IMR-90 (cell line): ENCODE results near the gene TMEM256. TPM values are rescaled to one million over a fixed set of nuclear protein-coding genes. Genes with fewer than 3 reads are reported as not detected.

Experiments
- ATAC-seq: fragments of 200-7000 bp; cut with Tn5 transposase; 2 replicates; pipeline ENCODE4 v1.9.1; 2020; ENCODE audit warnings: low read depth, mild to moderate bottlenecking, moderate library complexity
- BruUV-seq: library from RNA; stranded (reverse); fragments of 400-500 nt; replicated peaks from 2 replicates; lab custom pipeline; 2021; lab: Mats Ljungman, UMichigan
- CTCF ChIA-PET: fragments of 300-600 bp; formaldehyde crosslinking; extraction: SDS; loops from one replicate; lab custom pipeline; 2021; ENCODE audit warnings: antibody characterized with exemption; lab: Yijun Ruan, JAX
- POLR2A ChIA-PET: fragments of 300-600 bp; sonication (Branson Sonifier 250); formaldehyde crosslinking; loops from one replicate; lab custom pipeline; 2022; ENCODE audit warnings: antibody characterized with exemption; ENCODE audit not compliant: unreplicated experiment; lab: Charles Lee
- DNase-seq: peaks from one replicate; pipeline ENCODE4 v3.0.0; 2013
- H2AFZ ChIP-seq: replicated peaks from 2 replicates; pipeline ENCODE3; 2013; ENCODE audit warnings: low read length, mild to moderate bottlenecking; ENCODE audit not compliant: poor library complexity
- H2AK5ac ChIP-seq: 2 replicates; pipeline ENCODE4 v1.6.1; 2013; ENCODE audit warnings: low read depth, low read length, inconsistent platforms
- H2AK9ac ChIP-seq: replicated peaks from 2 replicates; pipeline ENCODE3; 2013; ENCODE audit warnings: mild to moderate bottlenecking, low read depth, low read length, moderate library complexity; ENCODE audit not compliant: poor library complexity
- H2BK120ac ChIP-seq: 2 replicates; pipeline ENCODE4 v1.6.1; 2013; ENCODE audit warnings: low read depth, low read length, inconsistent platforms
- H2BK15ac ChIP-seq: 3 replicates; pipeline ENCODE4 v1.6.1; 2013; ENCODE audit warnings: low read depth, low read length, inconsistent platforms
- H2BK20ac ChIP-seq: 2 replicates; pipeline ENCODE4 v1.6.1; 2013; ENCODE audit warnings: low read depth, mild to moderate bottlenecking, inconsistent platforms, low read length, moderate library complexity
- H2BK5ac ChIP-seq: 2 replicates; pipeline ENCODE4 v1.6.1; 2013; ENCODE audit warnings: mild to moderate bottlenecking, low read depth, low read length, inconsistent platforms; ENCODE audit not compliant: poor library complexity, severe bottlenecking
- H3K14ac ChIP-seq: replicated peaks from 2 replicates; pipeline ENCODE4 v1.6.1; 2013; ENCODE audit warnings: low read depth, low read length, inconsistent platforms
- H3K18ac ChIP-seq: 2 replicates; pipeline ENCODE4 v1.6.1; 2013; ENCODE audit warnings: low read depth, low read length, control low read depth
- H3K23ac ChIP-seq: 2 replicates; pipeline ENCODE4 v1.6.1; 2013; ENCODE audit warnings: low read depth, low read length, inconsistent platforms
- H3K27ac ChIP-seq: 2 replicates; pipeline ENCODE4 v1.5.1; 2013; ENCODE audit warnings: mild to moderate bottlenecking, control low read depth, low read length; ENCODE audit not compliant: insufficient read depth
- H3K27me3 ChIP-seq: 2 replicates; pipeline ENCODE4 v1.6.1; 2013; ENCODE audit warnings: low read length; ENCODE audit not compliant: control insufficient read depth, insufficient read depth
- H3K36me3 ChIP-seq: 2 replicates; pipeline ENCODE4 v1.6.1; 2013; ENCODE audit warnings: low read length, mixed read lengths; ENCODE audit not compliant: control insufficient read depth, insufficient read depth
- H3K4ac ChIP-seq: 2 replicates; pipeline ENCODE4 v1.6.1; 2013; ENCODE audit warnings: low read depth, low read length, inconsistent platforms
- H3K4me1 ChIP-seq: 2 replicates; pipeline ENCODE4 v1.6.1; 2013; ENCODE audit warnings: low read length, mixed read lengths; ENCODE audit not compliant: control insufficient read depth, insufficient read depth
- H3K4me2 ChIP-seq: 2 replicates; pipeline ENCODE4 v1.6.1; 2013; ENCODE audit warnings: low read depth, mild to moderate bottlenecking, control low read depth, low read length, moderate library complexity
- H3K4me3 ChIP-seq: 2 replicates; pipeline ENCODE4 v1.5.1; 2013; ENCODE audit warnings: low read depth, mild to moderate bottlenecking, control low read depth, low read length, moderate library complexity; ENCODE audit not compliant: insufficient read depth
- H3K56ac ChIP-seq: 2 replicates; pipeline ENCODE4 v1.6.1; 2013; ENCODE audit warnings: low read length, inconsistent platforms; ENCODE audit not compliant: insufficient read depth; ENCODE audit errors: extremely low read depth
- H3K79me1 ChIP-seq, 2 experiments: 2 replicates each; pipeline ENCODE4 v1.6.1; 2013; ENCODE audit warnings: low read length in 2 of 2, inconsistent platforms in 1 of 2, low read depth in 1 of 2
- H3K9ac ChIP-seq: 2 replicates; pipeline ENCODE4 v1.6.1; 2013; ENCODE audit warnings: low read depth, low read length, control low read depth
- H3K9me1 ChIP-seq: 2 replicates; pipeline ENCODE4 v1.6.1; 2013; ENCODE audit warnings: low read length, inconsistent platforms; ENCODE audit not compliant: insufficient read depth
- H3K9me3 ChIP-seq: 2 replicates; pipeline ENCODE4 v1.6.1; 2013; ENCODE audit warnings: low read length; ENCODE audit not compliant: control insufficient read depth, insufficient read depth
- H4K20me1 ChIP-seq: 2 replicates; pipeline ENCODE4 v1.6.1; 2013; ENCODE audit warnings: low read length, inconsistent platforms; ENCODE audit not compliant: insufficient read depth
- H4K5ac ChIP-seq: 2 replicates; pipeline ENCODE4 v1.6.1; 2013; ENCODE audit warnings: mild to moderate bottlenecking, low read depth, low read length, control low read depth
- H4K8ac ChIP-seq, 2 experiments: 2 replicates each; pipeline ENCODE4 v1.6.1; 2013; ENCODE audit warnings: low read depth in 2 of 2, low read length in 2 of 2, control low read depth in 1 of 2, inconsistent platforms in 1 of 2
- H4K91ac ChIP-seq: 2 replicates; pipeline ENCODE4 v1.6.1; 2013; ENCODE audit warnings: low read depth, low read length, inconsistent platforms; ENCODE audit not compliant: insufficient read depth
- FOS ChIP-seq: fragments of 150-350 bp; IDR thresholded peaks from 2 replicates; pipeline ENCODE4 v1.6.1; 2016; ENCODE audit warnings: low read depth, low read length
- RCOR1 ChIP-seq: IDR thresholded peaks from 2 replicates; pipeline ENCODE4 v1.6.1; 2012; ENCODE audit warnings: mild to moderate bottlenecking, low read length, improper control_type of control experiment; ENCODE audit not compliant: insufficient replicate concordance
- SMC3 ChIP-seq: fragments of 150-350 bp; IDR thresholded peaks from 2 replicates; pipeline ENCODE4 v1.6.1; 2016; ENCODE audit warnings: low read depth, mild to moderate bottlenecking, antibody characterized with exemption, low read length, moderate library complexity
- WGBS, 2 experiments: methylation state at CpG; one replicate each; pipeline versions ENCODE4 v1.1.5 to v1.1.7; 2013; ENCODE audit warnings: missing lambda C conversion rate in 2 of 2; ENCODE audit not compliant: insufficient read length in 1 of 2; ENCODE audit errors: extremely low coverage in 2 of 2; 5-methylcytosine and 5-hydroxymethylcytosine counted together
- dilution Hi-C: fragments of 300-500 bp; cut with HindIII; formaldehyde crosslinking; loops from one replicate; pipeline ENCODE4 v1.14.3; 2018; ENCODE audit warnings: low sequenced_read_pairs; ENCODE audit not compliant: unreplicated experiment
- in situ Hi-C: fragments of 300-500 bp; cut with MboI; formaldehyde crosslinking; loops from 3 replicates; pipeline ENCODE4 v1.14.3; 2019; ENCODE audit warnings: low sequenced_read_pairs, inconsistent platforms, mixed read lengths
- intact Hi-C: fragments of 100-400 bp; cut with micrococcal nuclease; formaldehyde crosslinking; loops from 2 replicates; pipeline ENCODE4 v1.10.0; 2022
- polyA plus RNA-seq, 3 experiments: library from polyadenylated mRNA; depleted of rRNA; stranded (reverse); fragments of >200 nt; gene quantifications; 2 replicates each; pipeline ENCODE4 v1.2.3, GENCODE V29; 2012; ENCODE audit warnings: low replicate concordance in 1 of 3
- total RNA-seq: library from RNA; depleted of rRNA; stranded (reverse); fragments of >200 nt; gene quantifications from 2 replicates; pipeline ENCODE4 v1.2.3, GENCODE V29; 2012
- TF ChIP-seq, protein P1 (sequence below): fragments of 150-350 bp; IDR thresholded peaks from 2 replicates; pipeline ENCODE4 v1.6.1; 2016; ENCODE audit warnings: low read depth, mild to moderate bottlenecking, low read length, moderate library complexity, borderline replicate concordance

TMEM256 gene
- total and polyA plus RNA-seq, 2 of the 4 experiments (the other 2 are of a cell fraction): 38.4 to 174 TPM

DNA sequence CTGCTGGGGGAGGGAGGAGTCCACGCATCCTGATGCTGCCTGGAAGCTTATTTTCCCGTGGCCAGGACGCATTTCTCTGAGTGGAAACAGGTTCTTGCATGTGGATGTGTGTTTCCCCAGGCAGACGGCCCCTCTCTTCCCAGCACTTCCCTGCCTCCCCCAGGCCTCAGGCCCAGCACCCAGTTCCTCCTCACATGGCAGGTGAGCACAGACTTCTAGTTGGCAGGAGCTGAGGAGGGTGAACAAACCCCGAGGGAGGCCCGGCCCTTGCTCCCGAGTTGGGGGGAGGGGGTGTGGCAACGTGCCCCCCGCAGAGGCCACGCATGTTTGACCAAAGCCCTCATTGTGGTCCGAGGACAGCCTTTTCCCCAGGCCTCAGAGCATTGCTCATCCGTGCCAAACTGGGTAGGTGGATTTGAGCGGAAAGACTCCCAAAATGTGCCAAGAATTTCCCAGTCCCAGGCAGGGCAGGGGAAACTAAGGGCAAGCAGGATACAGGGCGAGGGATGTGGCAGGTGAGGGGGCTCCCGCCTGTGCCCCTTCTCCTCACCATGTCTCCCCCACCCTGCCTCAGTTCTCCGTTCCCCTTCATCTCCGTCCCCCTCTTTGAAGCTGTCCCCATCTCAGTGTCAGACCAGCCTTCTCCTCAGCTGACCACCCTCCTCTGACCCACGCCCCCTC is 14.7 kb upstream of the TMEM256 start:
- no peak overlapping the region for H3K4me3 ChIP-seq
- H2AFZ ChIP-seq: no peak overlapping the region
- no peak overlapping the region for H2BK120ac ChIP-seq
- H3K4ac ChIP-seq: no peak overlapping the region
- no peak overlapping the region for H2BK15ac ChIP-seq
- H3K9me3 ChIP-seq: no peaks in the 10 kb centered on the region
- H4K91ac ChIP-seq: no peak overlapping the region
- H3K23ac ChIP-seq: no peak overlapping the region
- TSS peak; percentile 60 for BruUV-seq
- in situ Hi-C loops (no loop called here), dilution Hi-C loops (no loop called here), intact Hi-C loops (no loop called here)
- CTCF ChIA-PET: no interaction called here
- H3K14ac ChIP-seq: no peak overlapping the region
- 0 out of 2 replicates have a peak, but pooled peaks cover 4% of the 10 kb centered on the region for H3K9me1 ChIP-seq
- no peak overlapping the region for H4K8ac ChIP-seq
- POLR2A ChIA-PET: no interaction called here
- H3K4me2 ChIP-seq: no peak overlapping the region
- DNase-seq (no peak), ATAC-seq (no peak)
- H2BK20ac ChIP-seq: no peak overlapping the region
- TF ChIP-seq, protein P1, sequence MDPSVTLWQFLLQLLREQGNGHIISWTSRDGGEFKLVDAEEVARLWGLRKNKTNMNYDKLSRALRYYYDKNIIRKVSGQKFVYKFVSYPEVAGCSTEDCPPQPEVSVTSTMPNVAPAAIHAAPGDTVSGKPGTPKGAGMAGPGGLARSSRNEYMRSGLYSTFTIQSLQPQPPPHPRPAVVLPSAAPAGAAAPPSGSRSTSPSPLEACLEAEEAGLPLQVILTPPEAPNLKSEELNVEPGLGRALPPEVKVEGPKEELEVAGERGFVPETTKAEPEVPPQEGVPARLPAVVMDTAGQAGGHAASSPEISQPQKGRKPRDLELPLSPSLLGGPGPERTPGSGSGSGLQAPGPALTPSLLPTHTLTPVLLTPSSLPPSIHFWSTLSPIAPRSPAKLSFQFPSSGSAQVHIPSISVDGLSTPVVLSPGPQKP: no peak
- no peak for TF ChIP-seq RCOR1
- TF ChIP-seq SMC3: no peak
- TF ChIP-seq FOS: no peak
- H3K36me3 ChIP-seq: peaks cover 24% of the 10 kb centered on the region
- no peak overlapping the region for H3K56ac ChIP-seq
- H2BK5ac ChIP-seq: no peak overlapping the region
- no peaks in the 10 kb centered on the region; a peak in 1 of 4 replicates for H3K79me1 ChIP-seq
- peaks cover 7% of the 10 kb centered on the region; the same call in 1 of the 2 replicates for H4K20me1 ChIP-seq
- H3K4me1 ChIP-seq: no peaks in the 10 kb centered on the region
- no peak overlapping the region for H3K9ac ChIP-seq
- no peak overlapping the region for H2AK9ac ChIP-seq
- no peaks in the 10 kb centered on the region for H3K27me3 ChIP-seq
- 59% methylated on average over 4 of the region's 18 CpGs; no CpG with 5 or more reads in 1 of the 2 experiments for WGBS, 2 experiments
- H2AK5ac ChIP-seq: no peak overlapping the region
- H4K5ac ChIP-seq: no peak overlapping the region
- H3K27ac ChIP-seq: no peak overlapping the region
- H3K18ac ChIP-seq: no peak overlapping the region
